GM13977 (cell line): ENCODE measurements around the gene RAD51B.

ENCODE experiments used
- DNase-seq: peaks from one replicate; pipeline ENCODE4 v3.0.0; 2012; ENCODE audit warnings: low spot score
- CTCF ChIP-seq: IDR thresholded peaks from 2 replicates; pipeline ENCODE4 v1.5.1; 2012; ENCODE audit warnings: mild to moderate bottlenecking, control low read depth; ENCODE audit not compliant: insufficient read depth; ENCODE audit errors: extremely low read depth, missing control alignments
- in situ Hi-C: fragments of 300-500 bp; cut with MboI; formaldehyde crosslinking; loops from one replicate; pipeline ENCODE4 v1.12.0; 2022; ENCODE audit warnings: low sequenced_read_pairs, low pct_unique_long_range_greater_than_20kb, mixed read lengths, inconsistent platforms; ENCODE audit not compliant: unreplicated experiment

Gene RAD51B

GRCh38 chr14:68755016-68755353, 935.4 kb downstream of the RAD51B start:
- DNase-seq: no peak
- no peak for TF ChIP-seq CTCF
- in situ Hi-C loops: no loop called here

GRCh38 chr14:68756000-68756481, 936.5 kb downstream of the RAD51B start:
- in situ Hi-C loops: no loop called here
- DNase-seq: no peak
- no peak for TF ChIP-seq CTCF

GRCh38 chr14:68756734-68757133, 937.2 kb downstream of the RAD51B start:
- in situ Hi-C loops: no loop called here
- no peak for DNase-seq
- TF ChIP-seq CTCF: no peak

- in situ Hi-C loops: no loop called here
- no peak for TF ChIP-seq CTCF
- DNase-seq: no peak
These were observed 938.1 kb downstream of the RAD51B start for GRCh38 chr14:68757618-68758081.

GRCh38 chr14:68758301-68758700, 938.7 kb downstream of the RAD51B start:
- no peak for DNase-seq
- no peak for TF ChIP-seq CTCF
- in situ Hi-C loops: no loop called here

GRCh38 chr14:68759017-68759560, 939.5 kb downstream of the RAD51B start:
- no peak for DNase-seq
- in situ Hi-C loops: no loop called here
- TF ChIP-seq CTCF: no peak

- in situ Hi-C loops: no loop called here
- no peak for DNase-seq
- TF ChIP-seq CTCF: no peak
These were observed 940.4 kb downstream of the RAD51B start for GRCh38 chr14:68759937-68760336.
